GM21723 (cell line): ENCODE results near the gene TRERF1.
"Not testable (repeated sequence)": the region's sequence is repeated elsewhere in the genome, so short reads cannot be mapped to it uniquely, and the experiment has no call there.

ENCODE experiments used
- ATAC-seq: cut with Tn5 transposase; IDR thresholded peaks from one replicate; pipeline ENCODE4 v1.9.1; 2021; ENCODE audit warnings: mild to moderate bottlenecking, moderate library complexity; ENCODE audit not compliant: unreplicated experiment

TRERF1 gene

DNA sequence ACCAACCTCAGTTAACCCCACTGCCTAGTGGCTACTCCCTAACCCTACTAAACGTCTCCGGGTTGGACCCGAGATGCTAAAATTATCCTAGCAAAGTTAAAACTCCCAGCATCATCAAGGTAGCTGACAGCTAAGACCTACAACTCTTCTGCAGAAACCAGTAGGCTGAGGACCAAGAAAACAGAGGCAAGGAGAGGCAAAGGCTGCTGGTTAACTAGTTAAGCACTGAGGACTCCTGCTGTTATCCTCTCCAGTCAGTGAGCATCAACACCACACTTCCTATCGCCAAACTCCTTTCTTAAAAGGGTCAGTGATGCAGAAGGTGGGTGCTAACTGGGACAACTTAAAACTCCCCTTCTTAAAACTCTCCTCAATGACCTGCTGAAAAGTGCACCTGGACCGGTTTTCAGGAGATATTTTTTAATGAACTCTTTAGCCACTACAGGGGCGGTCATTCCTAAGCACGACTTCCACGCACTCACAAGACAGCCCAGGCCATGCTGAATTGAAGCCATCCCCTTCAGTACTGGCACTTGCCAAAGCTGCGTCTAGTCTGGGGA is 1.7 kb downstream of the TRERF1 start:
- ATAC-seq: no peak

DNA sequence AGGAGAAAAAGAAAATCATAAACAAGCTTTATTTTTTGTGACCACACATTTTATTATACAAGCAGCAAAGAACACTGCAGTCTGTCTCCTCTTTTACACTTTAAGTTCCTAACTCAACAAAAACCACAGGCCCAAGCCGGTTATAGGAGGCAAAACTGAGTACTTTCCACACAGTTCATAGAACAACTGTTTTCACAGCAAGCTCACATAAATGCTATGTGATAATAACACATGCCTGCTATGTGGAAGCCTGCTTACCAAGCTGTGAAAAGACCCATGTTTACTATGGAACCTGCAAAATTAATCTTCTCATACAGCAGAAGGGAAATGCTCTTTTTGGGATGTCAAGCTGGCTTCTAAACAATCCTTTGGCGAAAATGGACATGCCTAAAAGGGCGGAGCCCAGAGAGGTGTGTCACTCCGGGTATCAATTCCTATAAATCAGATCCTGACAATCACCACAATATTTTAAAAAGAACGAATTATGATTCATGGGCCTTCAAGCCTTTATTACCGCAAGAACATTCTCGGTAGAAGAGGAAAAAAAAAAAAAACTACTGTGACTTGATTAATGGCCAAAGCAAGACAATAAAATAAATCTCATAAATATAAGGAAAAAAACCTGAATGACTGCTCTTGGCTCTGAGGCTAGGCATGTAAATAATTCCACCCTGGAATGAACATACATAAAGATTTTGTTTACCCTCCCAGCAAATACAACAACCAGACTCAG is 2.6 kb downstream of the TRERF1 start:
- no peak for ATAC-seq

DNA sequence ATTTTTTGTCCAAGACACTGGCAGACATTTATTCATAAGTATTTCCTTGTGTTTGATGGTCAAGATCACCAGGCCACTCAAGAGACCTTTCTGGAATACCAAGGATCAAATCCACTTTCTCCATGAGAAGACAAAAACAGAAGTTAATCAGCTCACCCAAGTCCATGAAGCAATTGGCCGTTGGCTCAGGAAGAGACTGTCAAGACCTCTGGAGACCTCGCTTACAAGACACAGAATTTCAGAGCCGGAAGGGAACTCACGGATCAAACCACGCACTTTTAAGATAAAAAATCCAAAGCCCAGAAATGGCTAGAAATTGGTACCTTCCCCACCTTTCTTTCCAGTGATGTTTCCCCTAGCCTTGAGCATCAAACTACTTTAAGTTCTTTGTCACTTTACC is 3.3 kb downstream of the TRERF1 start:
- no peak for ATAC-seq

DNA sequence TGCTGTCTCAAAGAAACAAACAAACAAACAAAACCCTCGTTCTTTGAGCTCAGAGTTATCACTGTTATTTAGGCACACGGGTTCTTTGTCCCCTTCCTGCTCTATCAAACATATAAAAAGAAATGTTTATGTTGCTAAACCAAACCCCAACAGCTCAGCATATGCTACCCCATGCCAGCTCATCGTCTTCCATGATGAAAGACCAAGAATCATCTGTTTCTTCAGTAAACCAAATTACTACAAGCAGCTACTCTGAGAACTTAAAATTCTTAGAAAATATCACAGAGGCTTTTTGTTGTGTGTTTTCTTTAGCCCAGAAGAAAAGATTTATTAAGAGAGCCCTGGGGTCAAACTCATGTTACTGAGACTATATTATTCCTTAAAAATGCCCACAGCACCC is 4.7 kb downstream of the TRERF1 start:
- no peak for ATAC-seq

DNA sequence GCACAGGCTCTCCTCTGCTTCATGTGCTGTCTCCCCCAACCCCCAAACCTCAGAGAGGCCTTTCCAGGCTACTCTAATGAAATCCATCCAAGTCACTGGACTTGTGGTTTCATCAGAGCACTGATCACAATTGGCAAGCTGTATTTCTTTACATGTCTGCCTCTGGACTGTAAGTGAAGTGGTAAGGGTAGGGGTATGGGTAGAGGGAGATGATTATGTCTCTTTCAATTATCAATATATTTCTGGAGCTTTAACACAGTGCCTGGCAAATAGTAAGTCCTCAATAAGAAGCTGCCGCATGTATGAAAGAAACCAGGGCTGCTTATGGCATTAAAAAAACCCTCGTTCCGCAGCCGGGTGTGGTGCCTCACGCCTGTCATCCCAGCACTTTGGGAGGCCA is 5.4 kb downstream of the TRERF1 start:
- ATAC-seq: no peak

DNA sequence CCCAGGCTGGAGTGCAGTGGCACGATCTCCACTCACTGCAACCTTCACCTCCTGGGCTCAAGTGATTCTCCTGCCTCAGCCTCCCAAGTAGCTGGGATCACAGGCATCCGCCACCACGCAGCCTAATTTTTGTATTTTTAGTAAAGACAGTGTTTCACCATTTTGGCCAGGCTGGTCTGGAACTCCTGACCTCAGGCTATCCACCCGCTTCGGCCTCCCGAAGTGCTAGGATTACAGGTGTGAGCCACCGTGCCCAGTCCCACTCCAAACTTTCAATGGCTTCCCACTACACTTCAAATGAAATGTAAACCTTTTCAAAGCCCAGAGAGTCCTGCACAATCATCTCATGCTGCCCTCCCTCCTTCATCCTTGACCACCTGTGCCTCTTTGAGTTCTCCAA is 5.8 kb downstream of the TRERF1 start:
- ATAC-seq: not testable (repeated sequence)

DNA sequence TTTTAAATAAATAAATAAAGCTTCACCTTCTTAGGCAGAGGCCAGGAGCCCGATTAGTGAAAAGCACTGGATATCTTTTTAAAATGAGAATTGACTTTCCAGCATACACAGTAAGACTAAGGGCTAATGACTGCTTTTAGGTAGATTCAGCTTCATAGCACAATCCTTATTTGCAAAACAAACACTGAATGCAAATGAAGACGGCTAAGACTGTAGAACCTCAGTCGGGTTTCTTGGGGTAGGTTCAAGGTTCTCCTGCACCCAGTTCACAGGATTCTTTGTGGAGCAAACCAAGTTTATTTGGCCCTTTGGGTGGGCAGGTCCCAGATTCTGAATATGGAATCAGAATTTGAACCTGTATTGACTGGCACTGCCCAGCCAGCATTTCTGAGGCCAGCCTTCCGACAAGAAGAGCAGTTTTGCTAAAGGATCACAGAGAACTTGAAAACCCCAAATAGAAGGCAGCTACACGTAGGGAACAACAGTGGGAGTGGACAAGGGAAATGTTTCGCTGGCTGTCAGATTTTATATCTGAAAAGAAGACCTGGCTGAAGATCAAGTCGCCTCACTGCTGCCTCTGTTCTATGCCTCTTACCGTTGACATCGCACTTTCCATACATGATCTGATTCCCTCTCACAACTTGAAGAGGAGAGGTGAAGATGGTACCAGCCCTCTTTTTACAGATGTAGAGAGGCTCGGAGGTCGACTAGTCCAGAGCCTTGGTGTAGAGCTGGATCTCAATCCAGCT is 8.2 kb downstream of the TRERF1 start:
- no peak for ATAC-seq

DNA sequence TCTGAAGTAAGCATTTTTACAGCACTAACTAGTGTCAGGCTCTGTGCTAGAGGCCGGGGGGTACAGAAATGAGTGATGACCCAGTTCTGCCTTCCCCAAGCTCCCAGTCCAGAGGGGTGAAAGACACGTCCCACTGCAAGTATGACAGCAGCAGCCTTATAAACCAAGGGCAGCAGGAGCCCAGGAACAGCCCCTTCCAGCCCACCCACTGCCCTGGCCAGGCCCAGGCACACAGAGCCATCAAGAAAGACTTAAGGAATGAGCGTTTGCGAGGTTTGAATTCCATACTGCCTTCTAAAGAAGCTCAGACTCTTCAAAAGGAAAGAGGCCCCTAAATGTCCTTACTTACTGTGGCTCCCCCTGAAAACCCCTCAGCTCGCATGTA is 10.0 kb downstream of the TRERF1 start:
- no peak for ATAC-seq

DNA sequence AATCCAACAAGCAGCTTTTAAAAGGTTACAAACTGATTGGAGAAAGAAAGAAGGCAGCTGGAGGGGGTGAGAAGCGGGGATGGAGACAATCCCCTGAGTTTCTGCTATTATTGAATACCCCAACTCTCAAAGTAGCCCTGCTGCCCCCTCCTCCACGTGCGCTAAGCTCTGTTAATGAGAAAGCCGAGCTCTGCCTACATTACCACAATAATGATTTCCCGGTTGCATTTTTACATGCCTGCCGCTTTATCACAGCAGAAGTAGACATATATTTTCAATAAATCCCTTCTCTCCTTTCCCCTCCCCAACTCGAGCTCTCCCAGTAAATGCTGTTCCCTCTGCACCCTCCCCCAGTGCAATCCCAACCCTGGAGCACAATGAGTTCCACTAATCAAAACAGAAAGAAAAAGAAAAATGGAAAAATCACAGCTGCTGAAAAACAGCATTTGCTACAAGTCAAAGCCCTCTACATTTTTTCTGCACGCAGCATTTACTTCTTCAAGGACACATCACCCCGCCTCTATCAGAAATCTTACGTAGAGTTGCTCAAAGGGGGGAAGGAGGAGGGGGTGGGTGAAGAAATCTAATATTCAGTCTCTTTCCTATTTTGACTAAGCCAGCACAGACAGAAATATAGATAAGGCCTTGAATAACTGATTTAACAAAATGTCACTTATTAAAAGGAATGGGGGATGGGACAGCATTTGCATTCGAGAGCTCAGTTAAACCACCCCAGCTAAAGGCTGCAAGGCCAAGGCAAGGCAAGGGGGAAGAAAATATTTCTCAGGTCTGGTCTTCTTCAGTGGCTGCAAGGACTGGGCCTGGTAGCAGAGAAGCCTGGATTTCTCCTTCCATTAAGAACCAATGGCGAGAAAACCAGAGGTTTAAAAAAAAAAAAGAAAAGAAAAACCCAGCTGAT is 10.7 kb downstream of the TRERF1 start:
- no peak for ATAC-seq

DNA sequence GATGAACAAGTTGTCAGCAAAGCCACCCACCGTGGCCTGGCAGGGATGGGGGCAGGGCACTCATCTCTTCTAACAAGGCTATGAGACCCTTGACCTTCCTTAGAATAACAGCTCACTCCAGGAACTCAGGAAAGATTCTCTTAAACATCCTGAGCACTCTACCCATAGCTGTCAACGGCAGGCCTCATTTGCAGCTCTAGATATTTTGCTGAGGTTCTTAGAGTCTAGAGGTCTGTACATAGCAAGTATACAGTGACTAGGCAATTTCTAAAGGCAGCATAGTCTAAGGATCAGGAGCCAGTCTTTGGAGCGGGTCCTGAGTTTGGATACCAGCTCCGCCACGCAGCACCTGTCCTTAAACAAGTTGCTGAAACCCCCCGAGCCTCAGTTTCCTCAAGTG is 11.7 kb downstream of the TRERF1 start:
- no peak for ATAC-seq

DNA sequence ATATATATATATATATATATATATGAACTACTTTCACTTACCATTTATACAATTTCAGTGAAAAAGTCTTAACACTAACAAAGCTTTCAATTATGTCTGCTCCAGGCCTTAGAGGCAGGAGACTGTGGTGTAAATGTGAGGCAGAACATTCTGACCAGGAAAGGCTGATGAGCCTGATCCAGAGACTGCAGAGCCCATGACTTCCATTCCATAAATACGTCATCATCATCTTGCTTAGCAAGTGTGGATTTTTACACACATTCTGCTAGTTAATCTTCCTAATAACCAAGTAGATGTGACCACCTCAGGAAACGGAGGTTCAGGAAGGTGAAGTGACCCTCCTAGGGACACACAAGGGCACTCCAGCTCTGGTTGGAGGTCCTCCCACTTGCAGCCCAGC is 14.9 kb downstream of the TRERF1 start:
- ATAC-seq: no peak

DNA sequence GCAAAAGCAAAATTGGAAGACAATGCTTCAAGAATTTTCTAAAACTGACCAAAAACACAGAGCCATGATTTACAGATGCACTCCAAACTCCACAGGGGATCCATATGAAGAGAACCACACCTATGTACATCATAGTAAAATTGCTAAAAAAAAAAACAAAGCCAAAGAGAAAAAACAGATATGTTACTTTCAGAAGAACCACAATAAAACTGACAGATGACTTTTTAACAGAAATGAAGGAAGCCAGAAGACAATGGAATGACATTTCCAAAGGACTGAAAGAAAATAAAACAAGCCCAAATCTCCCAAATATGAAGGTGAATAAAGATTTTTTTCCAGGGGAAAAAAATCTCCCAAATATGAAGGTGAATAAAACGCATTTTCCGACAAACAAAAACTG is 17.5 kb downstream of the TRERF1 start:
- no peak for ATAC-seq

DNA sequence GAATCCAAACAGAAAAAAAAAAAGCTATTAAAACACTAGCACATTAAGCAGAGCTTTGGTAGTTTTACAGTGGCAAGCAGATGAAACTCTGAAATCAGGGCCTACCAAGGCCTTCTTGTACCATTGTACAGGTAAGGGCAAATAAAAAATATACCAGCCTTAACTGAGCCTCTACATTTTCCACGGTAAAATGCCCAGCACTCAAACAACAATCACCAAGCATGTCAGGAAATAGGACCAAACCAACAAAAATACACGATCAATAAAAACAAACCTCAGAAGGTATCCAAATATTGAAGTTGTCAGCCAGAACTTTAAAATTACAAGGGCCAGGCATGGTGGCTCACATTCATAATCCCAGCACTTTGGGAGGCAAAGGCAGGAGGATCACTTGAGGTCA is 18.3 kb downstream of the TRERF1 start:
- no peak for ATAC-seq

DNA sequence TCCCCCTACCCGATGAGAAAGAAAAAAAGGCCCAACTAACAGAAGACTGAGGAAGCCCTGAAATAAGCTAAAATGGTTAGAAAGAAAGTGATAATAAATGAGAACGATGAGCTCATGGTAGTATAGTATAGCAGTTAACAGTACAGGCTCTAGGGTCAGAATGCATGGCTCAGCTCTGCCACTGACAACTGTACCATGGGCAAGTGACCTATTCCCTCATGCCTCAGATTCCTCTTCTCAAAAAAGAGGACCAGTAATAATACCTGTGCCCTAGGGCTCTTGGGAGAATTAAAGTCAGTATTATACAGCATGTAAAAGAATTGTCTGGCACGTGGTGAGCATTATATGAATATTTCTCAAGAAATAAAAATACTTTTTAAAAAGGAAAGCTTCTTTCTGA is 19.8 kb downstream of the TRERF1 start:
- no peak for ATAC-seq

DNA sequence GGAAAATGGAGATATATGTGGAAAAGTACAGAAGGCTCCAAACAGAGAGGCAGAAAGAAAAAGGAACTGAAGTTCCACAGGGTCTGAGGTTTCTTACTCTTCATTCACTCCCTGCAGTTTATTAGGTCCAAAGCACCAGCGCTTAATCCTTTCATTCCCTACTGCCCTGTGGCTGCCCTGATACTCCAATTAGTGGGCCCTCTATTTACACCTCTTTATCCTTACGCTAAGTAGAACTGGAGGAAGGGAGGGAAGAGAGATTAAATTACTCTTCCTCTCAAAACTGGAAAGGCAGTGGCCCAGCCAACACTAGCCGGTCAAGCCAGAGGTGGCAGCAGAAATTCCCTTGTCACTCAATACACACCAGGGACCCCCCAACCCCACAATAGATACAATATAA is 20.4 kb downstream of the TRERF1 start:
- no peak for ATAC-seq

DNA sequence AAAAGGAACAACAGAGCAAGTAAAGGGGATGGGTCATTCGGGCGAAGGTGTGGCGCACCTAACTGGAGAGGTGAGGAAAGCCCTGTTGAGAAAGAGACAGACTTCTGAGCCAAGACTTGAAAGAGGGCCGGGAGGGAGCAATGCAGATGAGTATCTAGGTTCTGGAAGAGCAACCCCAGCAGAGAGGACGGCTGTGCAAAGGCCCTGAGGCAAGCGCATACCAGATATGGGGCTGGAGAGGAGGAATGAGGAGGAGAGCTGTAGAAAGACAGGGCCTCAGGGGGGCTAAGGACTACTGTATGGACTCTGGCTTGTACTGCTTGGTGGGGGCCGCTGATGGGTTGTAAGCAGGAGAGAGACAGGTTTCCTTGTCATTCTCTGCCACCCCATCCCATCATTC is 21.9 kb downstream of the TRERF1 start:
- ATAC-seq: no peak

DNA sequence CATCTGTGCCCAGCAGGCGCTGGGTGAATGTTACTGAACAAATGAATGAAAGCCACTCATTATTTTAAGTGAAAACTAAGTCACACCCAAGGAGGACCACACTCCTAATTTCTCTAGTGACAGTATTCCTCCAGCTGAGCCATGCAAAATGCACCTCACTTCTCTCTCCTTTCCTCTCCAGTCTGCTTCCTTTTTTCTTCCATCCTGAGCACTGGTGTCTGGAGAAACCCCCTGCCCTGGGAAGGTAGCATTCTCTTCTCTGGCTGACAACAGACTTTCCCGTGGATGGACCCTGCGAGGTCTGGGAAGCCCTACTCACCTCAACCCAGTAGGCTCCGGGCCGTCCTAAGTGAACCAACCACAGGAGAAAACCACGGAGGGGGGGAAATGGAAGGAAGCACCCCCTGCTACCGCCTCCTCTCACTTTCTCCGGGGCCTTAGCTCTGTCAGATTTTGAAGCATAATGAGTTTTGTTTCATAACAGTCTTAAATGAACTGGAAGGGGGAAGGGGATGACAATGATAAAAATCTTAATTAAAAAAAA is 22.6 kb downstream of the TRERF1 start:
- no peak for ATAC-seq

DNA sequence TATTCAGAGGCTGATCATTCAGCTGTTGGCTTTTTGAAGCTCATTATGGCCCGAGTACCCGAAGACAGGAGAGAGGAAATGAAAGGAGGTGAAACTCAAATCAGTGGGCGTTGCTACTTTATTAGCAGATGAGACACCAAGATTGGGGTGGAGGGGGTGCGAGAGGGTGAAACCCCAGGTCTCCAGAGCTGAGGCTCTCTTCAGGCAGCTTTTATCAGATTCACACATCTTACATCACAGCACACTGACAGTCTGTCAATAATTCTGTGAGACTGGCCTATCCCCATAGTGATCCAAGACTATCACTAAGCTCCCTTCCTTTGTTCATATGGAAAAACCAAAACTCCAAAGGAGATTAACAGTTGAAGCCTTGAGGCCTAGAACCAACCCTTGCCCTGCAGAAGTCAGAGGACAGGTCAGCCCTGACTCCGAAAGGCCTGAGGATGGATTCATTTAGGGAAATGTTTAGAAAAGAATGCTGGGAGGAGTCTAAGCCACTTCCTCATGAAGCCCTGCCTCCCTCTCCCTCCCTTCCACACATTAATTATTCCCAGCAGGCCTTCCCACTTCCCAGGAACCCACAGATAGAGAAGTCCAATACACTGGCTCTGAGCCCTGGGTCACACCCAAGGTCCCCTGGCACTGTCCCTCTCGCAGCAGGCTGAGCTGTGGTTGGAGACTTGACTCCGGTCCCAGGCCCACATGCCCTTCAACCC is 23.2 kb downstream of the TRERF1 start:
- peak; percentile 54 for ATAC-seq

DNA sequence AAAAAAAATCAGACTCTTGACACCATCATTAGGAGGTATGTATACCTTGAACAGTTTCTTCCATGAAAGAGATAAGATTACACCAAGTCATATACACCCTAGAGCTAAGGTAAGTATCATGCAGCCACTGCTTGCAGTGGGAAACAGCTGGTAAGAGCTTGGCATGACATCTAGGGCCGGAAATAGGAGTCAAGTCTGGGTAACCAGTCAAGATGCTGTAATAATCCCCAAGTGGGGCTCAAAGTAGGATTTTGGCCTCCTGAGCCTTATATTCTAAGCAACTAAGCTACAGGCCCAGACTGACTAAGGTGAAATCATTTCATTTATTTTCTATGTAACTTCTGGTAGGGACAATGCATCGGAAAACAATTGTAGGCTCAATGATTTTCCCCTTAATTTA is 23.9 kb downstream of the TRERF1 start:
- ATAC-seq: no peak

DNA sequence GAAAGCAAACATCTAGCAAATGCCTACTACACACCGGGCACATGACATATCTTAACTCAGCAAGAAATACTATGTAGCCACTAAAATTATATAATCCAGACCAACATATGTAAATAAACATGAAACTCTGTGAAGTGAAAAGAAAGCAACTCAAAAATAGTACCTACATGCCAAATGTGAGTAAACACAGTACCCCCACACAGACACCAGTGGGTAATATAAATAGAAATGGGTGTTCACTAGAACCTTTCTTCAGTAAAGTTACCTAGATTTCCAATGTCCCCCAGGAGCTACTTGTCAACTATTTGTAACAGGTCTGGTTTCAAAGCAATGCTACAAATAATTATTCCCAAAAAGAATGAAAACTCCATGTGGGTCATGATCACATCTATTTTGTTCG is 25.5 kb downstream of the TRERF1 start:
- ATAC-seq: no peak
